H9 (cell line): ENCODE measurements around the gene CPB1. TPM values are rescaled to one million over a fixed set of nuclear protein-coding genes. Genes with fewer than 3 reads are reported as not detected.

Experiments used
- DNase-seq: peaks from one replicate; pipeline ENCODE4 v3.0.0-alpha.2; 2017
- H2AFZ ChIP-seq: one replicate; pipeline ENCODE4 v1.6.1; 2013; ENCODE audit warnings: mild to moderate bottlenecking, low read length, control low read depth, moderate library complexity
- H2AK5ac ChIP-seq: 2 replicates; pipeline ENCODE4 v1.6.1; 2013; ENCODE audit warnings: low read length, control low read depth, mixed read lengths; ENCODE audit not compliant: insufficient read length
- H2BK120ac ChIP-seq: one replicate; pipeline ENCODE4 v1.6.1; 2013; ENCODE audit warnings: low read depth, mild to moderate bottlenecking, low read length, control low read depth, inconsistent platforms; ENCODE audit not compliant: poor library complexity, severe bottlenecking
- H2BK12ac ChIP-seq: 2 replicates; pipeline ENCODE4 v1.6.1; 2013; ENCODE audit warnings: low read length, control low read depth, mixed read lengths, low read depth; ENCODE audit not compliant: insufficient read length
- H2BK15ac ChIP-seq: 2 replicates; pipeline ENCODE4 v1.6.1; 2013; ENCODE audit warnings: low read depth, low read length, control low read depth
- H2BK20ac ChIP-seq: one replicate; pipeline ENCODE4 v1.6.1; 2013; ENCODE audit warnings: low read depth, mild to moderate bottlenecking, low read length, control low read depth, inconsistent platforms; ENCODE audit not compliant: poor library complexity, severe bottlenecking
- H2BK5ac ChIP-seq: 2 replicates; pipeline ENCODE4 v1.6.1; 2013; ENCODE audit warnings: low read length, control low read depth, mixed read lengths; ENCODE audit not compliant: insufficient read length
- H3K14ac ChIP-seq: 2 replicates; pipeline ENCODE4 v1.6.1; 2013; ENCODE audit warnings: low read length, control low read depth; ENCODE audit not compliant: insufficient read depth
- H3K18ac ChIP-seq: 2 replicates; pipeline ENCODE4 v1.6.1; 2013; ENCODE audit warnings: low read depth, mild to moderate bottlenecking, mixed read lengths, low read length, control low read depth; ENCODE audit not compliant: insufficient read length
- H3K23ac ChIP-seq: 2 replicates; pipeline ENCODE4 v1.6.1; 2013; ENCODE audit warnings: low read length, control low read depth, mixed read lengths, low read depth; ENCODE audit not compliant: insufficient read length
- H3K23me2 ChIP-seq: 2 replicates; pipeline ENCODE4 v1.6.1; 2013; ENCODE audit warnings: low read depth, mild to moderate bottlenecking, mixed read lengths, low read length, control low read depth; ENCODE audit not compliant: insufficient read length, poor library complexity, severe bottlenecking
- H3K27ac ChIP-seq: 2 replicates; pipeline ENCODE4 v1.5.1; 2013; ENCODE audit warnings: low read length, control low read depth, mixed read lengths, low read depth; ENCODE audit not compliant: insufficient read length
- H3K27me3 ChIP-seq: 2 replicates; pipeline ENCODE4 v1.6.1; 2013; ENCODE audit warnings: low read length, control low read depth, inconsistent platforms; ENCODE audit not compliant: insufficient read depth
- H3K4ac ChIP-seq: 2 replicates; pipeline ENCODE4 v1.6.1; 2013; ENCODE audit warnings: low read depth, mild to moderate bottlenecking, control low read depth, inconsistent platforms, low read length, moderate library complexity
- H3K4me1 ChIP-seq: 2 replicates; pipeline ENCODE4 v1.6.1; 2013; ENCODE audit warnings: low read length, control low read depth, inconsistent platforms; ENCODE audit not compliant: insufficient read depth
- H3K4me2 ChIP-seq: 2 replicates; pipeline ENCODE4 v1.6.1; 2013; ENCODE audit warnings: low read length, control low read depth, mixed read lengths; ENCODE audit not compliant: insufficient read length, insufficient read depth
- H3K56ac ChIP-seq: 2 replicates; pipeline ENCODE4 v1.6.1; 2013; ENCODE audit warnings: low read depth, mild to moderate bottlenecking, mixed read lengths, low read length, control low read depth; ENCODE audit not compliant: insufficient read length
- H3K79me1 ChIP-seq: 2 replicates; pipeline ENCODE4 v1.6.1; 2013; ENCODE audit warnings: low read depth, mild to moderate bottlenecking, moderate library complexity, low read length, control low read depth, inconsistent platforms; ENCODE audit not compliant: insufficient read depth, poor library complexity, severe bottlenecking
- H3K79me2 ChIP-seq: 2 replicates; pipeline ENCODE4 v1.6.1; 2013; ENCODE audit warnings: low read length, control low read depth, inconsistent platforms; ENCODE audit not compliant: insufficient read depth
- H3K9ac ChIP-seq: 2 replicates; pipeline ENCODE4 v1.6.1; 2013; ENCODE audit warnings: low read length, control low read depth, mixed read lengths; ENCODE audit not compliant: insufficient read length; ENCODE audit errors: extremely low read depth
- H3K9me3 ChIP-seq: one replicate; pipeline ENCODE4 v1.6.1; 2013; ENCODE audit warnings: low read depth, low read length, inconsistent platforms; ENCODE audit not compliant: control insufficient read depth
- H3T11ph ChIP-seq: one replicate; pipeline ENCODE4 v1.6.1; 2013; ENCODE audit warnings: mild to moderate bottlenecking, low read length, control low read depth, inconsistent platforms
- H4K20me1 ChIP-seq: one replicate; pipeline ENCODE4 v1.6.1; 2013; ENCODE audit not compliant: control insufficient read depth, insufficient read length, insufficient read depth
- H4K5ac ChIP-seq: 2 replicates; pipeline ENCODE4 v1.6.1; 2013; ENCODE audit warnings: low read depth, mild to moderate bottlenecking, mixed read lengths, low read length, control low read depth; ENCODE audit not compliant: insufficient read length
- H4K8ac ChIP-seq: replicated peaks from 2 replicates; pipeline ENCODE4 v1.6.1; 2013; ENCODE audit warnings: low read length, control low read depth, mixed read lengths, low read depth; ENCODE audit not compliant: insufficient read length
- H4K91ac ChIP-seq: 2 replicates; pipeline ENCODE4 v1.6.1; 2013; ENCODE audit warnings: low read depth, mild to moderate bottlenecking, moderate library complexity, mixed read lengths, low read length, control low read depth; ENCODE audit not compliant: insufficient read length
- H3K27ac Mint-ChIP-seq, 3 experiments: 2 replicates in 2 of 3; 3 replicates in 1 of 3; pipeline ENCODE4 v1.8.0; 2020 to 2021; ENCODE audit warnings: mixed read lengths in 3 of 3, mild to moderate bottlenecking in 1 of 3, moderate library complexity in 1 of 3
- H3K27me3 Mint-ChIP-seq: 2 replicates; pipeline ENCODE4 v1.8.0; 2021; ENCODE audit warnings: low read depth, mild to moderate bottlenecking, moderate library complexity, mixed read lengths
- H3K36me3 Mint-ChIP-seq, 3 experiments: 2 replicates in 2 of 3; 3 replicates in 1 of 3; pipeline ENCODE4 v1.8.0; 2020 to 2021; ENCODE audit warnings: low read depth in 3 of 3, mixed read lengths in 3 of 3; ENCODE audit not compliant: insufficient read depth in 1 of 3
- H3K4me1 Mint-ChIP-seq, 2 experiments: 2 replicates each; pipeline ENCODE4 v1.8.0; 2020; ENCODE audit warnings: mixed read lengths in 2 of 2
- H3K4me3 Mint-ChIP-seq, 2 experiments: 2 replicates in 1 of 2; 3 replicates in 1 of 2; pipeline ENCODE4 v1.8.0; 2020 to 2021; ENCODE audit warnings: mild to moderate bottlenecking in 2 of 2, mixed read lengths in 2 of 2, moderate library complexity in 1 of 2
- H3K9me3 Mint-ChIP-seq, 2 experiments: 2 replicates in 1 of 2; 3 replicates in 1 of 2; pipeline ENCODE4 v1.8.0; 2020; ENCODE audit warnings: mild to moderate bottlenecking in 2 of 2, mixed read lengths in 2 of 2, moderate library complexity in 1 of 2
- WGBS: extraction: QIAGEN DNeasy Blood & Tissue Kit; methylation state at CpG from one replicate; pipeline ENCODE4 v1.1.7; 2013; ENCODE audit warnings: missing lambda C conversion rate, low lambda C conversion rate, mixed read lengths; ENCODE audit not compliant: insufficient read length; ENCODE audit errors: extremely low coverage; 5-methylcytosine and 5-hydroxymethylcytosine counted together
- total RNA-seq: library from RNA; stranded (reverse); gene quantifications from 2 replicates; pipeline ENCODE4 v1.2.1, GENCODE V29; 2021
- TF ChIP-seq, protein P1 (sequence below): fragments of 200-600 bp; sonication (generic); conservative IDR thresholded peaks from 3 replicates; pipeline ENCODE4 v1.8.0; 2021; ENCODE audit warnings: antibody characterized with exemption, mild to moderate bottlenecking

Gene CPB1
- total RNA-seq, 1 experiment from 2014 or later: not detected

DNA sequence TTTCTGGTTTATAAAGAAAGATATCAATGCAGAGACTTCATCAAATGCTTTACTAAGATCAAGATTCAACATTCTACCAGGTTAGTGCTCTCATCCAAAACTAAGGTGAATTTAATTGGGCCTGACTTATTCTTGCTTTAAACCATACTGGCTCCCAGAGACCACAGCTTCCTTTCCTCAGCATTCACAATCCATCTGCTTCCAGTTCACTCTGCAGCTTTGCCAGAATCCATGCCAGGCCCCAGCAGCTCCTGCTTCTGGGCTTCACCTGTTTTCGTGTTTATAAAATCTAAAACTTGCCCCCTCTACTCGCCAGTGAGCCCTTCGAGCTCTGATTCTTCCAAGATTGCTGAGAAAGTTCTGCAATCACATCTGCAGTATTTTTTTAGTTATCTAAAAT is 2.3 kb downstream of the CPB1 start:
- Histone ChIP-seq H3K9ac (no peak overlapping the region), H2BK5ac (no peak overlapping the region), H3K18ac (no peak overlapping the region), H2AFZ (no peak overlapping the region), H4K8ac (no peak overlapping the region), H3K9me3 (no peaks in the 10 kb centered on the region), H3K56ac (no peak overlapping the region), H3K79me1 (no peaks in the 10 kb centered on the region), H3K4me2 (no peak overlapping the region), H4K5ac (no peak overlapping the region), H3K4me1 (no peaks in the 10 kb centered on the region), H4K91ac (no peak overlapping the region), H3K79me2 (no peaks in the 10 kb centered on the region), H2BK12ac (no peak overlapping the region), H2BK20ac (no peak overlapping the region), H2BK120ac (no peak overlapping the region), H3K23ac (no peak overlapping the region), H3K27me3 (no peaks in the 10 kb centered on the region), H3K23me2 (no peaks in the 10 kb centered on the region), H2BK15ac (no peak overlapping the region), H3K4ac (no peak overlapping the region), H3K14ac (no peak overlapping the region), H4K20me1 (no peaks in the 10 kb centered on the region), H3T11ph (no peak overlapping the region), H2AK5ac (no peak overlapping the region), H3K27ac (no peak overlapping the region)
- H3K27ac Mint-ChIP-seq: no peak overlapping the region
- TF ChIP-seq, protein P1, sequence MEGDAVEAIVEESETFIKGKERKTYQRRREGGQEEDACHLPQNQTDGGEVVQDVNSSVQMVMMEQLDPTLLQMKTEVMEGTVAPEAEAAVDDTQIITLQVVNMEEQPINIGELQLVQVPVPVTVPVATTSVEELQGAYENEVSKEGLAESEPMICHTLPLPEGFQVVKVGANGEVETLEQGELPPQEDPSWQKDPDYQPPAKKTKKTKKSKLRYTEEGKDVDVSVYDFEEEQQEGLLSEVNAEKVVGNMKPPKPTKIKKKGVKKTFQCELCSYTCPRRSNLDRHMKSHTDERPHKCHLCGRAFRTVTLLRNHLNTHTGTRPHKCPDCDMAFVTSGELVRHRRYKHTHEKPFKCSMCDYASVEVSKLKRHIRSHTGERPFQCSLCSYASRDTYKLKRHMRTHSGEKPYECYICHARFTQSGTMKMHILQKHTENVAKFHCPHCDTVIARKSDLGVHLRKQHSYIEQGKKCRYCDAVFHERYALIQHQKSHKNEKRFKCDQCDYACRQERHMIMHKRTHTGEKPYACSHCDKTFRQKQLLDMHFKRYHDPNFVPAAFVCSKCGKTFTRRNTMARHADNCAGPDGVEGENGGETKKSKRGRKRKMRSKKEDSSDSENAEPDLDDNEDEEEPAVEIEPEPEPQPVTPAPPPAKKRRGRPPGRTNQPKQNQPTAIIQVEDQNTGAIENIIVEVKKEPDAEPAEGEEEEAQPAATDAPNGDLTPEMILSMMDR: no peak
- no peaks in the 10 kb centered on the region for H3K27me3 Mint-ChIP-seq
- no peaks in the 10 kb centered on the region for H3K9me3 Mint-ChIP-seq
- no CpG with 5 or more reads among the region's 3 CpGs for WGBS
- no peaks in the 10 kb centered on the region for H3K36me3 Mint-ChIP-seq
- H3K4me1 Mint-ChIP-seq: no peaks in the 10 kb centered on the region
- no peak for DNase-seq
- H3K4me3 Mint-ChIP-seq: no peak overlapping the region
